DMS114 treated with DMSO at 0.1 percent for 48 hours (cell line): ENCODE measurements around the gene TMEM255B.
"Not testable (repeated sequence)": the region's sequence is repeated elsewhere in the genome, so short reads cannot be mapped to it uniquely, and the experiment has no call there.

Source experiments
- DNase-seq: peaks from one replicate; lab custom pipeline; 2025; ENCODE audit not compliant: unreplicated experiment; lab: John Stamatoyannopoulos, UW

The TMEM255B gene

GRCh38 chr13:113758651-113759524 lies at the start of gene TMEM255B:
Gene TMEM255B, plus strand, starts transcription at chr13:113759226. Its CDS starts 44 bp downstream, at chr13:113759270.
- peak; percentile 53 for DNase-seq

DNA sequence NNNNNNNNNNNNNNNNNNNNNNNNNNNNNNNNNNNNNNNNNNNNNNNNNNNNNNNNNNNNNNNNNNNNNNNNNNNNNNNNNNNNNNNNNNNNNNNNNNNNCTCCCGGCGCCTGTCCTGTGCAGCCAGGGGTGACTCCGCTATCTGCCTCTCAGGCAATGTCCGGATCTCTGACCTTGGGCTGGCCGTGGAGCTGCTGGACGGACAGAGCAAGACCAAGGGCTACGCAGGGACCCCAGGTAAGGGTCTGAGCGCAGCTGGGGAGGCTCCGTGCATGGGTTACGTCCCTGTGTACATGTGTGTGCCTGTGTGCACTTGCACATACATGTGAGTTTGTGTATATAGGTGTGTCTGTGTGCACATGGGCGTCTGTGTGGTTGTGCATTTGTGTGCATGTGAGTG lies 36.1 kb upstream of the TMEM255B start:
- DNase-seq: no peak

DNA sequence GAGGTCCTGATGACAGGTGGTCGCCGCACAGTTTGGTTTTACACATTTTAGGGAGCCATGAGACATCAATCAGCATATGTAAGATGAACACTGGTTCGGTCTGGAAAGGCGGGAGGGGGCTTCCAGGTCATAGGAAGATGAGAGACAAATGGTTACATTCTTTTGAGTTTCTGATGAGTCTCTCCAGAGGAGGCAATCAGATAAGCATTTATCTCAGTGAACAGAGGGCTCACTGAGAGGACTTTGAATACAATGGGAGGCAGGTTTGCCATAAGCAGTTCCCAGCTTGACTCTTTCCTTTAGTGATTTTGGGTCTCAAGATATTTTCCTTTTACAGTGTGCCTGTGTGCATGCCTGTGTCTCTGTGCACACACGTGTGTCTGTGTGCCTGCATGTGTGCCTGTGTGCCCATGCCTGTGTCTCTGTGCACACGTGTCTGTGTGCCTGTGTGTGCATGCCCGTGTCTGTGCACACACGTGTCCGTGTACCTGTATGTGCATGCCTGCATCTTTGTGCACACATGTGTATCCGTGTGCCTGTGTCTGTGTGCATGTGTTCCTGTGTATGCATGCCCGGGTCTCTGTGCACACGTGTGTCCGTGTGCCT lies 35.5 kb upstream of the TMEM255B start:
- no peak for DNase-seq

GRCh38 chr13:113724016-113724758 lies 34.8 kb upstream of the TMEM255B start:
- no peak for DNase-seq

DNA sequence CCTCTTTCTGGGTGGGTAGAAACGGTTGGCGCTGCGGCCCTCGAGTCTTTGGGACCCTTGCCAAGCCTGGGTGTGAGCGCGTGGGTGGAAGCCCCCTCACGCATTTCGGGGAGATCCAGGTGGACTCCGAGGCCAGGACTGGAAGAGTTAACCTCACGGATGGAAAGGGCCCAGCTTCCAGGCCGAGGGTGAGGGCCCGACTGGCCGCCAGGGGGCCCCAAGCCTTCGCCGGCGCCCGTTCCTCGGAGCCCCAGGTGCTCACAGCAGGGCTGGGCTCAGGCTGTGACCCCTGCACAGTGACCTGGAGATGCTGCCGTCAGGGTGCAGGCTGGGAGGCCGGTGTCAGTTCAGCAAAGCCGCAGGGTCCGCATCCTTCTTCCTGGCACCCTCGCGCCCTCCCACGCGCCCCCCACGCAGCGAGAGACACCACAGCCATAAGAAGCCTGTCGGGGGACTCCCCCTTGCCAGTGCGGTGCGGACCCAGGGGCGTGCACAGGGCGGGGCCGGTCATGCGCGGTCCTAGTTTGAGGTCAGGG lies 34.2 kb upstream of the TMEM255B start:
- no peak for DNase-seq

GRCh38 chr13:113725329-113726105 lies 33.5 kb upstream of the TMEM255B start:
- DNase-seq: not testable (repeated sequence)

DNA sequence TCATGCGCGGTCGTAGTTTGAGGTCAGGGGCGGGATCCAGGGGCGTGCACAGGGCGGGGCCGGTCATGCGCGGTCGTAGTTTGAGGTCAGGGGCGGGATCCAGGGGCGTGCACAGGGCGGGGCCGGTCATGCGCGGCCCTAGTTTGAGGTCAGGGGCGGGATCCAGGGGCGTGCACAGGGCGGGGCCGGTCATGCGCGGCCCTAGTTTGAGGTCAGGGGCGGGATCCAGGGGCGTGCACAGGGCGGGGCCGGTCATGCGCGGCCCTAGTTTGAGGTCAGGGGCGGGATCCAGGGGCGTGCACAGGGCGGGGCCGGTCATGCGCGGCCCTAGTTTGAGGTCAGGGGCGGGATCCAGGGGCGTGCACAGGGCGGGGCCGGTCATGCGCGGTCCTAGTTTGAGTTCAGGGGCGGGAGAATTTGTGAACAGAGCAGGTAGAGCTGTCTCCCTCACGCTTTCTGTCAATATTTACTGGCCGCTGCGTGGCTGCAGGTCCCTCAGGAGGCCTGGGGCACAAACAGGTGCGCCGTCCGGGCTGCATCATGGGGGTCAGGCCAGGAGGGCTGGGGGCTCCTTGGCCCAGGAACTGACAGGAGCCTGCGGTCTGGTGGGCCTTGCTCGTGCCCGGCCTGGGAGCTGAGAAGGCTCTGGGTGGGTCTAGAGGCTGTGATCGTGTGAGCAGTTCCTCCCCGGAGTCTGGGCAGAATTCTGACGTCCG lies 32.8 kb upstream of the TMEM255B start:
- not testable (repeated sequence) for DNase-seq

DNA sequence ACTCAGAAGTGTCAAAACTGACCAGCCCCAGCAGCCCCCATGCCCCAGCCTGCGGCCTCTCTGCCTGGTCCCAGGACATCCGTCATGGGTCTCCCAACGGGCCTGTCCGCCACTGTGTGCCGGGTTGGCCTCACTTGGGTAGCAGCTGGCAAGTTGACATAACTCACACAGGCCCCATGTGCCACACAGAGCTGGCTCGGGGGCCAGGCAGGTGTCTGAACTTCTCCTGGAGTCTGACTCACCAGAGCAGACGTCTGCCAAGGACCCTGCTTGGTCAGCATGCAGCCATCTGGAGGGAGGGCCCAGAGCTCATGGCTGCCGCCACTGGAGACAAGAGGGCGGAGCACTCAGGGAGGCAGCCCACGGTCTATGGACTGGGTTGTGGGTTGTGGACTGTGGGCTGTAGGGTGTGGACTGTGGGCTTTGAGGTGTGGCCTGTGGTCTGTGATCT lies 32.0 kb upstream of the TMEM255B start:
- DNase-seq: no peak

GRCh38 chr13:113728571-113729054 lies 30.4 kb upstream of the TMEM255B start:
- DNase-seq: no peak

DNA sequence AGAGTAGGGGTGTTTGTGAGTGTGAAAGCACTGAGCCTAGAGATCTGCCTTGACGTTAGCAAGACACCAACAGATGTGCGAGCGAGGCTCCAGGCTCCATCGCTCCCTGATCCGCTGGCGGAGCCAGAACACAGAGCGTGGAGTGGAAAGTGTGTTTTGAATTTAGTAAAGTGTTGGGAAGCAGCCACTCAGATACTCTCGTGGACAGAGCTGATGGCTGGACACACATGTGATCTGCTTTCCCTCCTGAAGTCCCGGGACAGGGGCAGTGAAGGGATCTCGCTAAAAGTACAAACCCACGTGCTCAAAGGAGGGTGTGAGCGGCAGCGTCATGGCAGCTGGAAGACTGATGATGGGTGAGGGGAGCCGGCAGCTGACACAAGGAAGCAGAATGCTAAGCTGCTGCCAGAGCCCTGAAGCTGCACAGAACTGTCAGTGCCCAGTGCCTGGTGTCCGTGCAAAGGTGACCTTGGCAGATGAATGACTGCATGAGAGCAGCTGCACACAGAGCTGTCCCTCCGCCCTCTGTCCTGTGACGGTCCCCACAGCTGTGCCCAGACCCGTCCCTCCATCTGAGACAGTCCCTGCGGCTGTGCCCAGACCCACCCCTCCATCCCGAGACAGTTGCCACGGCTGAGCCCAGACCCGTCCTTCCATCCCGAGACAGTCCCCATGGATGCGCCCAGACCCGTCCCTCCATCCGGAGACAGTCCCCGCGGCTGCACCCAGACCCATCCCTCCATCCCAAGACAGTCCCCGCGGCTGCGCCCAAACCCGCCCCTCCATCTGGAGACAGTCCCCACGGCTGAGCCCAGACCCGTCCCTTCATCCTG lies 29.6 kb upstream of the TMEM255B start:
- no peak for DNase-seq

DNA sequence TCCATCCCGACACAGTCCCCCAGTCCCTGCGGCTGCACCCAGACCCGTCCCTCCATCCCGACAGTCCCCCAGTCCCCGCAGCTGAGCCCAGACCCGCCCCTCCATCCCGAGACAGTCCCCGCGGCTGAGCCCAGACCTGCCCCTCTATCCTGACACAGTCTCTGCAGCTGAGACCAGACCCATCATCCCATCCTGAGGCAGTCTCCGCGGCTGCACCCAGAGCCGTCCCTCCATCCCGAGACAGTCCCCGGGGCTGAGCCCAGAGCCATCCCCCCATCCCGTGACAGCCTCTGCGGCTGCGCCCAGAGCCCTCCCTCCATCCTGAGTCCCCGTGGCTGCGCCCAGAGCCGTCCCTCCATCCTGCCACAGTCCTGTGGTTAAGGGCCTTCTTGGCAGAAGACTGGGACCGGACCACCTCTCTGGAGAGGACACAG lies 28.8 kb upstream of the TMEM255B start:
- DNase-seq: no peak

- no peak for DNase-seq
Measured at GRCh38 chr13:113730831-113731191, 28.2 kb upstream of the TMEM255B start.

DNA sequence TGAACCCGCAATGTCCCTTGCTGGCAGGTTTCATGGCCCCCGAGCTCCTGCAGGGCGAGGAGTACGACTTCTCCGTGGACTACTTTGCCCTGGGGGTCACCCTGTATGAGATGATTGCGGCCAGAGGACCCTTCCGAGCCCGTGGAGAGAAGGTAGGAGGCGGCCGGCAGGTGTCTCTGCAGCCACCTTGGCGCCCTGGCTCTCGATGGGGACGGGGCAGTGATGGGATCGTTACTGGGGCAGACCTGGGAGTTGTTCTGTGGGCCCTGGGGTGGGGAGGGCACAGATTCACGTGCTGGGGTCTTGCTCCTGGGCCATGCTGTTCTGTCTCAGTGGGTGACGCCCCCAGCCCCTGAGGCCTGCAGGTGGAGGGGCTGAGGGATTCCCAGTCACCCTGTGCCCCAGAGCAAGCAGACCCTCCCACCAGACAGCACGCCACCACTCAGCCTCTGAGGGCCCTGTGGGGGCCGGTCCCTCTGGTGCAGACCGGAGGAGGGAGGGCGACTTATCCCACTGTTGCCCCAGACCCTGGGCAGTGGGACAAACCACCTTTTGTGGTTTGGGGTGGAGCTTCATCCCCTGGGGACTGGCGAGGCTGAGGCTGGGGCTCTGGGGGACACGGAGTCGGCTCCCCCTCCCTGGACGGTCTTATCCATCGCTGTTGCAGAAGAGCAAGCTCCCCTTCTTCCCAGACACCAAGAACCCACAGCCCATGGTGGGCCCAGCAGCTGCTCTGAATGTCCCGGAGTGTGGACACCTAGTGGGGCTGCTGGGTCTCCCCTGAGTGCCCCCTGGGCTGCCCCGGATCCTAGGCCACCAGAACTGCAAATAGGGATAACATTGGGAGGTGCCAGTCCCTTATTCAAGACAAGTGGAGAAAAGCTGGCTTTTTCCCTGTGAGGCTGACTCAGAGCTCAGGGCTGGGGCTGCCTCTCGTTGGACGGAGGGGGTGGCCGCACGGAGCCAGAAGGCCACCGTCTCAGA lies 27.5 kb upstream of the TMEM255B start:
- DNase-seq: no peak

GRCh38 chr13:113732176-113732960 lies 26.7 kb upstream of the TMEM255B start:
- DNase-seq: no peak

GRCh38 chr13:113732961-113733950 lies 25.8 kb upstream of the TMEM255B start:
- no peak for DNase-seq
